Stimulated activated naive B cell treated with anti-CD40 and anti-IgM and Interleukin-4, amounts not matched to agents 10 μg/mL and 1 μg/mL and 100 μg/mL, for 72 hours (primary cell): ENCODE results near the gene PIK3R6.
"Not testable (repeated sequence)": the region's sequence is repeated elsewhere in the genome, so short reads cannot be mapped to it uniquely, and the experiment has no call there.

Experiments used
- ATAC-seq, 2 donors: fragments of 150-1000 bp; cut with Tn5 transposase; replicated peaks; 2 replicates each; pipeline ENCODE4 v1.10.0; 2021; ENCODE audit warnings: moderate library complexity in 1 of 2
- DNase-seq: peaks from one replicate; pipeline ENCODE4 v3.0.0; 2021
- H3K27ac Mint-ChIP-seq: one replicate; pipeline ENCODE4 v1.8.0; 2022; ENCODE audit warnings: mild to moderate bottlenecking, mixed read lengths
- H3K27me3 Mint-ChIP-seq, 2 donors: one replicate each; pipeline ENCODE4 v1.8.0; 2022; ENCODE audit warnings: mixed read lengths in 2 of 2
- H3K36me3 Mint-ChIP-seq, 2 donors: one replicate each; pipeline ENCODE4 v1.8.0; 2022; ENCODE audit warnings: mixed read lengths in 2 of 2, mild to moderate bottlenecking in 1 of 2
- H3K4me1 Mint-ChIP-seq, 2 donors: one replicate each; pipeline ENCODE4 v1.8.0; 2022; ENCODE audit warnings: mixed read lengths in 2 of 2, mild to moderate bottlenecking in 1 of 2
- H3K4me3 Mint-ChIP-seq, 2 donors: one replicate each; pipeline ENCODE4 v1.8.0; 2022; ENCODE audit warnings: mild to moderate bottlenecking in 2 of 2, mixed read lengths in 2 of 2, moderate library complexity in 1 of 2
- H3K9me3 Mint-ChIP-seq, 2 donors: one replicate each; pipeline ENCODE4 v1.8.0; 2022; ENCODE audit warnings: mixed read lengths in 2 of 2, mild to moderate bottlenecking in 1 of 2

PIK3R6 gene

GRCh38 chr17:8889458-8890210 lies 22.2 kb upstream of the PIK3R6 start:
- Mint-ChIP-seq H3K4me3 (no peak overlapping the region), H3K4me1 (peaks cover 19 to 33% of the 10 kb centered on the region in 2 donors), H3K27me3 (no peaks in the 10 kb centered on the region), H3K27ac (no peak overlapping the region), H3K36me3 (peaks cover 49 to 77% of the 10 kb centered on the region in 2 donors), H3K9me3 (no peaks in the 10 kb centered on the region)
- ATAC-seq (no peak), DNase-seq (no peak)

- peaks cover 54 to 78% of the 10 kb centered on the region in 2 donors for H3K36me3 Mint-ChIP-seq
- H3K27me3 Mint-ChIP-seq = no peaks in the 10 kb centered on the region
- H3K27ac Mint-ChIP-seq = peak overlapping the region; percentile 25
- H3K9me3 Mint-ChIP-seq = no peaks in the 10 kb centered on the region
- no peak for ATAC-seq
- no peak for DNase-seq
- no peak overlapping the region for H3K4me3 Mint-ChIP-seq
- H3K4me1 Mint-ChIP-seq = peaks cover 16 to 25% of the 10 kb centered on the region in 2 donors
Measured at GRCh38 chr17:8888704-8889302, 21.3 kb upstream of the PIK3R6 start.

GRCh38 chr17:8887834-8888703 lies 20.6 kb upstream of the PIK3R6 start:
- DNase-seq (no peak), ATAC-seq (no peak)
- H3K27ac Mint-ChIP-seq = no peak overlapping the region

GRCh38 chr17:8887301-8887700 lies 19.8 kb upstream of the PIK3R6 start:
- no peak for ATAC-seq
- Mint-ChIP-seq H3K27me3 (no peaks in the 10 kb centered on the region), H3K4me1 (peaks cover 10 to 14% of the 10 kb centered on the region in 2 donors), H3K36me3 (peaks cover 60 to 76% of the 10 kb centered on the region in 2 donors), H3K9me3 (no peaks in the 10 kb centered on the region), H3K27ac (peak overlapping the region; percentile 56), H3K4me3 (no peak overlapping the region)
- DNase-seq = no peak

More at GRCh38 chr17:8887834-8888703, 20.6 kb upstream of the PIK3R6 start:
- peaks cover 58 to 77% of the 10 kb centered on the region in 2 donors for H3K36me3 Mint-ChIP-seq
- no peaks in the 10 kb centered on the region for H3K9me3 Mint-ChIP-seq
- peaks cover 16 to 20% of the 10 kb centered on the region in 2 donors for H3K4me1 Mint-ChIP-seq
- H3K27me3 Mint-ChIP-seq = no peaks in the 10 kb centered on the region
- H3K4me3 Mint-ChIP-seq = no peak overlapping the region

- ATAC-seq (no peak), DNase-seq (no peak)
- Mint-ChIP-seq H3K4me3 (no peak overlapping the region), H3K27ac (peak overlapping the region; percentile 51), H3K9me3 (no peaks in the 10 kb centered on the region), H3K27me3 (no peaks in the 10 kb centered on the region), H3K4me1 (peaks cover 5 to 8% of the 10 kb centered on the region in 2 donors), H3K36me3 (peaks cover 59 to 78% of the 10 kb centered on the region in 2 donors)
Measured at GRCh38 chr17:8885967-8886684, 18.7 kb upstream of the PIK3R6 start.

- Mint-ChIP-seq H3K4me1 (peaks cover 7 to 11% of the 10 kb centered on the region in 2 donors), H3K36me3 (peaks cover 65 to 83% of the 10 kb centered on the region in 2 donors)
- not testable (repeated sequence) for H3K27ac Mint-ChIP-seq
Measured at GRCh38 chr17:8885163-8885966, 17.9 kb upstream of the PIK3R6 start.

GRCh38 chr17:8884336-8884990 lies 17.0 kb upstream of the PIK3R6 start:
- Mint-ChIP-seq H3K36me3 (peaks cover 66 to 83% of the 10 kb centered on the region in 2 donors), H3K27ac (peak overlapping the region; percentile 90), H3K4me3 (no peak overlapping the region), H3K4me1 (peaks cover 8 to 18% of the 10 kb centered on the region in 2 donors), H3K9me3 (no peaks in the 10 kb centered on the region), H3K27me3 (no peaks in the 10 kb centered on the region)
- ATAC-seq = no peak
- DNase-seq = no peak

More at GRCh38 chr17:8885163-8885966, 17.9 kb upstream of the PIK3R6 start:
- not testable (repeated sequence) for H3K27me3 Mint-ChIP-seq, DNase-seq, H3K4me3 Mint-ChIP-seq, H3K9me3 Mint-ChIP-seq
- peak; percentile 58 to 66 for ATAC-seq

GRCh38 chr17:8883353-8883752 lies 15.9 kb upstream of the PIK3R6 start:
- no peaks in the 10 kb centered on the region for H3K27me3 Mint-ChIP-seq
- ATAC-seq (no peak), DNase-seq (no peak)
- no peaks in the 10 kb centered on the region for H3K9me3 Mint-ChIP-seq
- H3K27ac Mint-ChIP-seq = peak overlapping the region; percentile 90
- no peak overlapping the region for H3K4me3 Mint-ChIP-seq
- peaks cover 64 to 81% of the 10 kb centered on the region in 2 donors for H3K36me3 Mint-ChIP-seq
- peaks cover 8 to 18% of the 10 kb centered on the region in 2 donors for H3K4me1 Mint-ChIP-seq

- no peaks in the 10 kb centered on the region for H3K9me3 Mint-ChIP-seq
- no peak overlapping the region for H3K4me3 Mint-ChIP-seq
- H3K4me1 Mint-ChIP-seq = peaks cover 5 to 11% of the 10 kb centered on the region in 2 donors
- H3K27ac Mint-ChIP-seq = peak overlapping the region; percentile 71
- no peak for DNase-seq
- no peaks in the 10 kb centered on the region for H3K27me3 Mint-ChIP-seq
- peaks cover 63 to 85% of the 10 kb centered on the region in 2 donors for H3K36me3 Mint-ChIP-seq
- no peak for ATAC-seq
Measured at GRCh38 chr17:8881606-8882005, 14.1 kb upstream of the PIK3R6 start.

GRCh38 chr17:8880466-8880865 lies 13.0 kb upstream of the PIK3R6 start:
- ATAC-seq (no peak), DNase-seq (no peak)
- Mint-ChIP-seq H3K9me3 (no peaks in the 10 kb centered on the region), H3K4me1 (peaks cover 5 to 11% of the 10 kb centered on the region in 2 donors), H3K36me3 (peaks cover 54 to 77% of the 10 kb centered on the region in 2 donors), H3K27me3 (no peaks in the 10 kb centered on the region), H3K4me3 (no peak overlapping the region), H3K27ac (peak overlapping the region; percentile 68)

GRCh38 chr17:8879410-8879809 lies 11.9 kb upstream of the PIK3R6 start:
- Mint-ChIP-seq H3K4me1 (peaks cover 5 to 11% of the 10 kb centered on the region in 2 donors), H3K36me3 (peaks cover 47 to 68% of the 10 kb centered on the region in 2 donors), H3K9me3 (no peaks in the 10 kb centered on the region), H3K4me3 (no peak overlapping the region), H3K27me3 (no peaks in the 10 kb centered on the region), H3K27ac (no peak overlapping the region)
- no peak for ATAC-seq
- no peak for DNase-seq

GRCh38 chr17:8877984-8878383 lies 10.5 kb upstream of the PIK3R6 start:
- Mint-ChIP-seq H3K4me3 (no peak overlapping the region), H3K36me3 (peaks cover 35 to 56% of the 10 kb centered on the region in 2 donors), H3K27ac (peak overlapping the region; percentile 20), H3K27me3 (peaks cover 0 to 5% of the 10 kb centered on the region in 2 donors), H3K4me1 (peaks cover 15 to 23% of the 10 kb centered on the region in 2 donors), H3K9me3 (no peaks in the 10 kb centered on the region)
- ATAC-seq (no peak), DNase-seq (no peak)

GRCh38 chr17:8875957-8876356 lies 8.5 kb upstream of the PIK3R6 start:
- no peak overlapping the region for H3K4me3 Mint-ChIP-seq
- H3K27me3 Mint-ChIP-seq = peaks cover 0 to 5% of the 10 kb centered on the region in 2 donors
- peaks cover 22 to 34% of the 10 kb centered on the region in 2 donors for H3K4me1 Mint-ChIP-seq
- DNase-seq = no peak
- no peak overlapping the region for H3K27ac Mint-ChIP-seq
- no peaks in the 10 kb centered on the region for H3K9me3 Mint-ChIP-seq
- no peak for ATAC-seq
- H3K36me3 Mint-ChIP-seq = peaks cover 20 to 38% of the 10 kb centered on the region in 2 donors
